ENCODE results near the gene KRT222. TPM values are rescaled to one million over a fixed set of nuclear protein-coding genes. Genes with fewer than 3 reads are reported as not detected.

The KRT222 gene
- total and polyA plus RNA-seq, 4 experiments from 2014 or later: not detected

- Mint-ChIP-seq H3K36me3 (peaks cover 31 to 49% of the 10 kb centered on the region in 2 donors), H3K27ac (peak overlapping the region in 4 of 7 donors; percentile 18 to 100 (median 66)), H3K4me1 (peaks cover 32 to 70% (median 47%) of the 10 kb centered on the region in 4 donors), H3K4me3 (peak overlapping the region in 7 of 8 donors; percentile 26 to 95 (median 35)), H3K27me3 (no peaks in the 10 kb centered on the region), H3K9me3 (no peaks in the 10 kb centered on the region)
- Histone ChIP-seq H3K27ac (ENCODE audit: low read depth, low read length) (no peak overlapping the region), H3K4me3 (ENCODE audit: low read length in 2 of 2) (no peak overlapping the region), H3K36me3 (ENCODE audit: insufficient read depth, low read length) (peaks cover 28% of the 10 kb centered on the region), H3K9me3 (ENCODE audit: control insufficient read depth in 1 of 2, low read length in 2 of 2) (no peaks in the 10 kb centered on the region), H3K27me3 (ENCODE audit: insufficient read depth, low read length) (no peaks in the 10 kb centered on the region), H3K4me1 (ENCODE audit: insufficient read depth, low read length) (peaks cover 51% of the 10 kb centered on the region)
- CTCF ChIA-PET (ENCODE audit: partially characterized antibody): interaction anchor here (0.6 to 2.2 kb wide), 8 partner anchors 21 to 1002 kb away, joined by 3 to 6 read pairs (median 4); no protein-coding TSS in a partner anchor
- no peak for DNase-seq
- intact Hi-C loops (cut with micrococcal nuclease): no loop called here
- POLR2A ChIA-PET (ENCODE audit: partially characterized antibody): interaction anchor here (0.9 to 4.1 kb wide), 8 partner anchors 9 to 319 kb away, joined by 3 to 32 read pairs (median 14); partner anchors contain the start of gene CCR7
These were observed 19.0 kb downstream of the KRT222 start for GRCh38 chr17:40645943-40646342.

DNA sequence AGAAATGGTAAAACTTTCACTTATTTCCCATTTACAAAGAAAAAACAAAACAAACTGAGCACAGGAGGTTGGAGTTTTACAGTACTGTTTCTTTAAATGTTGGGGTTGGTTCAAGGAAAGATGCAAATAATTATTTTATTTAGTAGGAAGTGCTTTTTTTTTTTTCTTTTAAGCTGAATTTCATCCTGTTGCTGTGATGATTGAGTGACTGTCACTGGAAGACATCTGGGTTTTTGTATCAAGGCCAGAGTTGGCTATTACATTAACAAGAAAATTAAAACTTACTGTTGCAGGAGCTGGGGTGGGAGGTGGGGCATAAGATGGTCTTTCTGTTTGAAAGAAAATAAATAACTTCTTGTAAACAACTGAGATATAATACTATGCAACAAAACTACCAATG lies 19.7 kb downstream of the KRT222 start:
- Histone ChIP-seq H3K36me3 (ENCODE audit: insufficient read depth, low read length) (peaks cover 32% of the 10 kb centered on the region), H3K4me3 (ENCODE audit: low read length in 2 of 2) (no peak overlapping the region), H3K4me1 (ENCODE audit: insufficient read depth, low read length) (peaks cover 54% of the 10 kb centered on the region), H3K27me3 (ENCODE audit: insufficient read depth, low read length) (no peaks in the 10 kb centered on the region), H3K27ac (ENCODE audit: low read depth, low read length) (no peak overlapping the region), H3K9me3 (ENCODE audit: control insufficient read depth in 1 of 2, low read length in 2 of 2) (no peaks in the 10 kb centered on the region)
- DNase-seq: no peak
- Mint-ChIP-seq H3K4me1 (peaks cover 36 to 76% (median 53%) of the 10 kb centered on the region in 4 donors), H3K9me3 (no peaks in the 10 kb centered on the region), H3K27ac (peak overlapping the region; percentile 34 to 100 (median 77)), H3K27me3 (no peaks in the 10 kb centered on the region), H3K36me3 (peaks cover 32 to 56% of the 10 kb centered on the region in 2 donors), H3K4me3 (peak overlapping the region; percentile 4 to 74 (median 42))
- ChIA-PET CTCF (ENCODE audit: partially characterized antibody) (interaction anchor here (0.6 to 2.2 kb wide), 4 partner anchors 21 to 218 kb away, joined by 3 to 6 read pairs (median 4); no protein-coding TSS in a partner anchor), POLR2A (ENCODE audit: partially characterized antibody) (interaction anchor here (1.1 to 4.1 kb wide), 3 partner anchors 8 to 82 kb away, joined by 3 to 28 read pairs (median 27); partner anchors contain the start of gene CCR7)
- intact Hi-C loops (cut with micrococcal nuclease): no loop called here

DNA sequence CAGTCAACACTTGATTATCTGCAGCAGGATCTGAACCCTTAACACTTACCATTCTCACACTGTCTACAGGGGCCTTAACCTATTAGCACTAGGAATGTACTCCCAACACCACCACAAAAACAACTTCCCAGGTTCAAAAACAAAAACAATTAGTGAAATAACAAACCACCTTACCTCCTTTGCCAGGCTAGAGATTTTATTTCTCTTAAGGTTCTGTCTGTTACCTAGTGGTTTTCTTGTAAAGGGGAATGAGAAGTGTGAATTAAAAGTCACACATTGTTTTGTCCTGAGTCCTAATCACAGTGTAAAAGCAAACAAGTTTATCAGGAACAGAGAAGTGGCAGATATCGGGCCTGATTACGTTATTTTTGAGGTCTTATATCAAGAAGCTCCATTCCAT lies 27.0 kb downstream of the KRT222 start:
- POLR2A ChIA-PET (ENCODE audit: partially characterized antibody): no interaction called here
- peaks cover 55 to 80% of the 10 kb centered on the region in 2 donors for H3K36me3 Mint-ChIP-seq

DNA sequence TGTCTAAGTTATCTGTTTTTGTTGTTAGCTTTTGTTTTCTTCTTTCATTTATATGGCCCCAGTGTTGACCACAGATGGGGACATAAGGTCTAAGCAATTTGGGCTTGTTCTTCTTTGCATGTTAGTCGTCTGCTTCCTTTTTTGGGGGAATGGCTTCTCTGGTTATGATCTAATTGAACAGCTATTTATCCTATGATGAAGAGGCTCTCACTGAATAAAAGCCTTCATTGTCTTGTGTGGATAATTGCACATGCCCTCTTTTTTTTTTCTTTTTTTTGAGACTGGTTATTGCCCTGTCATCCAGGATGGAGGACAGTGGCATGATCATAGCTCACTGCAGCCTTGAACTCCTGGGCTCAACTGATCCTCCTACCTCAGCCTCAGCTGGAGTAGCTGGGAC lies 31.1 kb downstream of the KRT222 start:
- POLR2A ChIA-PET (ENCODE audit: partially characterized antibody): interaction anchor here (0.8 to 3.3 kb wide), 3 partner anchors 14 to 69 kb away, joined by 3 to 20 read pairs (median 3); partner anchors contain the start of genes CCR7 and SMARCE1
- peaks cover 4 to 13% (median 8%) of the 10 kb centered on the region in 4 donors for H3K4me1 Mint-ChIP-seq
- H3K4me3 Mint-ChIP-seq: no peak overlapping the region
- no peak overlapping the region for H3K4me3 ChIP-seq (ENCODE audit: low read length in 2 of 2)
- peak overlapping the region in 2 of 7 donors; percentile 38 to 52 for H3K27ac Mint-ChIP-seq
- peaks cover 64% of the 10 kb centered on the region for H3K36me3 ChIP-seq (ENCODE audit: insufficient read depth, low read length)
- CTCF ChIA-PET (ENCODE audit: partially characterized antibody): interaction anchor here (0.9 to 2.3 kb wide), 5 partner anchors 9 to 117 kb away, joined by 3 to 6 read pairs (median 5); no protein-coding TSS in a partner anchor
- H3K4me1 ChIP-seq (ENCODE audit: insufficient read depth, low read length): no peaks in the 10 kb centered on the region
- no peak for DNase-seq
- no peaks in the 10 kb centered on the region for H3K27me3 Mint-ChIP-seq
- H3K36me3 Mint-ChIP-seq: peaks cover 60 to 86% of the 10 kb centered on the region in 2 donors
- no peak overlapping the region for H3K27ac ChIP-seq (ENCODE audit: low read depth, low read length)
- no peaks in the 10 kb centered on the region for H3K27me3 ChIP-seq (ENCODE audit: insufficient read depth, low read length)
- intact Hi-C loops (cut with micrococcal nuclease): no loop called here
- H3K9me3 ChIP-seq (ENCODE audit: control insufficient read depth in 1 of 2, low read length in 2 of 2): no peaks in the 10 kb centered on the region
- peaks cover 0 to 2% (median 0%) of the 10 kb centered on the region in 8 donors for H3K9me3 Mint-ChIP-seq

More for the DNA sequence above, 27.0 kb downstream of the KRT222 start:
- Histone ChIP-seq H3K27ac (ENCODE audit: low read depth, low read length) (no peak overlapping the region), H3K9me3 (ENCODE audit: control insufficient read depth in 1 of 2, low read length in 2 of 2) (no peaks in the 10 kb centered on the region), H3K4me3 (ENCODE audit: low read length in 2 of 2) (no peak overlapping the region), H3K27me3 (ENCODE audit: insufficient read depth, low read length) (no peaks in the 10 kb centered on the region), H3K36me3 (ENCODE audit: insufficient read depth, low read length) (peaks cover 67% of the 10 kb centered on the region), H3K4me1 (ENCODE audit: insufficient read depth, low read length) (peaks cover 17% of the 10 kb centered on the region)
- intact Hi-C loops (cut with micrococcal nuclease): no loop called here
- Mint-ChIP-seq H3K4me1 (peaks cover 26 to 40% (median 32%) of the 10 kb centered on the region in 4 donors), H3K9me3 (peaks cover 0 to 2% (median 0%) of the 10 kb centered on the region in 8 donors), H3K27me3 (no peaks in the 10 kb centered on the region), H3K27ac (peak overlapping the region in 4 of 7 donors; percentile 6 to 77 (median 65)), H3K4me3 (no peak overlapping the region)
- no peak for DNase-seq
- CTCF ChIA-PET (ENCODE audit: partially characterized antibody): no interaction called here

DNA sequence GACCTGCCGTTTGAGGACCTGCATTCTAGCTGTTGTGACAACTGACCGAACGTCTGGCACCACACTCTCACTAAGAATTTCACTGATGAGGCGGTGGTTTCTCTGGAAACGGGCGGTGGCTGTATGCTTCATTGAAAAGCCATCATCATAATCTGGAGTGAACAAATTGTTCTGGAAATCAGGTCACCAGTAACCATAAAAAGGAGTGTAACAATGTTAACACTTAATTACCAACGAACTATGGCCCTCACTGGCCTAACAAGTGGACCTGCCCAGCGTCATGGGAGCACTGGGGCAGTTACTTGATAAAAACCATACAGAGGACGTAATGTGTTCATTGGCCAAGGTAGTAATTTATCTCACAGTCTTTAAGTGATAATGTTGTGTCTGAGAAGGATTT lies 32.8 kb downstream of the KRT222 start:
- H3K27me3 ChIP-seq (ENCODE audit: insufficient read depth, low read length): no peaks in the 10 kb centered on the region
- Mint-ChIP-seq H3K9me3 (no peaks in the 10 kb centered on the region), H3K27ac (peak overlapping the region in 1 of 7 donors; percentile 41), H3K4me3 (no peak overlapping the region), H3K27me3 (no peaks in the 10 kb centered on the region), H3K36me3 (peaks cover 58 to 80% of the 10 kb centered on the region in 2 donors), H3K4me1 (peaks cover 0 to 3% (median 1%) of the 10 kb centered on the region in 4 donors)
- POLR2A ChIA-PET (ENCODE audit: partially characterized antibody): interaction anchor here (3.3 kb wide), 1 partner anchor 15 kb away, joined by 20 read pairs; the partner anchor contains the start of gene SMARCE1
- no peaks in the 10 kb centered on the region for H3K9me3 ChIP-seq (ENCODE audit: control insufficient read depth in 1 of 2, low read length in 2 of 2)
- peaks cover 65% of the 10 kb centered on the region for H3K36me3 ChIP-seq (ENCODE audit: insufficient read depth, low read length)
- no peaks in the 10 kb centered on the region for H3K4me1 ChIP-seq (ENCODE audit: insufficient read depth, low read length)
- no peak overlapping the region for H3K27ac ChIP-seq (ENCODE audit: low read depth, low read length)
- no peak for DNase-seq
- no peak overlapping the region for H3K4me3 ChIP-seq (ENCODE audit: low read length in 2 of 2)
- CTCF ChIA-PET (ENCODE audit: partially characterized antibody): no interaction called here
- intact Hi-C loops (cut with micrococcal nuclease): no loop called here

GRCh38 chr17:40629842-40630241 lies 35.1 kb downstream of the KRT222 start:
- Histone ChIP-seq H3K9me3 (ENCODE audit: control insufficient read depth in 1 of 2, low read length in 2 of 2) (no peaks in the 10 kb centered on the region), H3K36me3 (ENCODE audit: insufficient read depth, low read length) (peaks cover 47% of the 10 kb centered on the region), H3K27me3 (ENCODE audit: insufficient read depth, low read length) (no peaks in the 10 kb centered on the region), H3K4me1 (ENCODE audit: insufficient read depth, low read length) (peaks cover 8% of the 10 kb centered on the region), H3K4me3 (ENCODE audit: low read length in 2 of 2) (no peak overlapping the region), H3K27ac (ENCODE audit: low read depth, low read length) (no peak overlapping the region)
- Mint-ChIP-seq H3K36me3 (peaks cover 42 to 61% of the 10 kb centered on the region in 2 donors), H3K9me3 (no peaks in the 10 kb centered on the region), H3K4me1 (peaks cover 0 to 12% (median 10%) of the 10 kb centered on the region in 4 donors), H3K27me3 (no peaks in the 10 kb centered on the region), H3K4me3 (no peak overlapping the region), H3K27ac (no peak overlapping the region)
- intact Hi-C loops (cut with micrococcal nuclease): no loop called here
- ChIA-PET POLR2A (ENCODE audit: partially characterized antibody) (interaction anchor here (0.8 to 2.3 kb wide), 4 partner anchors 10 to 73 kb away, joined by 3 to 8 read pairs (median 6); partner anchors contain the start of gene SMARCE1), CTCF (ENCODE audit: partially characterized antibody) (interaction anchor here (1.3 to 2.0 kb wide), 3 partner anchors 10 to 96 kb away, joined by 3 to 7 read pairs (median 6); no protein-coding TSS in a partner anchor)
- DNase-seq: no peak

DNA sequence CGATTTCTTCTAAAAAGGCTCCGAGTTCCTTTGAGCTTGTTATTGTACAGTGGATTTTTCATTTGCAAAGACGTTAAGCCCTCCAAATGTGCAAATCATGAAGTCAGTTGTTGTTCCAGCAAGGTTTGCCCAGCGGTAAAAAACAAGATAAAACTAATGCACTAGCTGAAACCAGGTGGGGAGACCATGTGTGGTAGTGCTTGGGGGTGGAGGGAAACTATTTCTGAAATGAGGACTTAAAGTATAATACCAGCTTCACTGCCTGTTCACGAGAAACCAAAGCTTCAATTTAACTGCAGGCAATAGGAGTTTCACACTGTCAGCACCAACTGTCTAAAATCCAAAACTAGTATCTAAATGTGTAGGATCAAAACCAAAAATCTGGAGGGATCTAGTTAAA lies 39.7 kb downstream of the KRT222 start:
- H3K27ac Mint-ChIP-seq: peak overlapping the region in 2 of 7 donors; percentile 5 to 51
- peaks cover 9 to 19% of the 10 kb centered on the region in 2 donors for H3K36me3 Mint-ChIP-seq
- Histone ChIP-seq H3K27me3 (ENCODE audit: insufficient read depth, low read length) (no peaks in the 10 kb centered on the region), H3K4me1 (ENCODE audit: insufficient read depth, low read length) (peaks cover 36% of the 10 kb centered on the region), H3K4me3 (ENCODE audit: low read length in 2 of 2) (no peak overlapping the region), H3K27ac (ENCODE audit: low read depth, low read length) (no peak overlapping the region), H3K9me3 (ENCODE audit: control insufficient read depth in 1 of 2, low read length in 2 of 2) (no peaks in the 10 kb centered on the region), H3K36me3 (ENCODE audit: insufficient read depth, low read length) (peaks cover 18% of the 10 kb centered on the region)
- DNase-seq: no peak
- H3K9me3 Mint-ChIP-seq: no peaks in the 10 kb centered on the region
- ChIA-PET POLR2A (ENCODE audit: partially characterized antibody) (interaction anchor here (1.0 to 4.9 kb wide), 3 partner anchors 10 to 60 kb away, joined by 4 to 32 read pairs (median 4); partner anchors contain the start of genes CCR7 and SMARCE1), CTCF (ENCODE audit: partially characterized antibody) (interaction anchor here (0.7 to 3.0 kb wide), 9 partner anchors 9 to 1023 kb away, joined by 3 to 10 read pairs (median 4); no protein-coding TSS in a partner anchor)
- H3K27me3 Mint-ChIP-seq: no peaks in the 10 kb centered on the region
- H3K4me1 Mint-ChIP-seq: peaks cover 25 to 31% (median 30%) of the 10 kb centered on the region in 4 donors
- intact Hi-C loops (cut with micrococcal nuclease): no loop called here
- no peak overlapping the region for H3K4me3 Mint-ChIP-seq

Data from CD4-positive, alpha-beta memory T cell (primary cell).